ENCODE results near the gene MYO16.

- no peak for TF ChIP-seq CTCF (IDR thresholded peaks at IDR 0.05)
- no peak for TF ChIP-seq POLR2A (IDR thresholded peaks at IDR 0.05)
Measured at GRCh38 chr13:108610507-108610906, 18.9 kb upstream of the MYO16 start.
